Inflammatory macrophage treated with lipopolysaccharide for 4 hours (primary cell): ENCODE data around the gene CPNE9.

Experiments
- DNase-seq: peaks from one replicate; pipeline ENCODE4 v3.0.0-alpha.2; 2020

Gene CPNE9

GRCh38 chr3:9717563-9717962 lies 13.9 kb downstream of the CPNE9 start:
- DNase-seq, result no peak

GRCh38 chr3:9718118-9718517 lies 14.5 kb downstream of the CPNE9 start:
- no peak for DNase-seq

GRCh38 chr3:9721015-9721699 lies 17.5 kb downstream of the CPNE9 start:
- DNase-seq, result no peak

- peak; percentile 28 for DNase-seq
Measured at GRCh38 chr3:9721700-9722060, 18.0 kb downstream of the CPNE9 start.

GRCh38 chr3:9725775-9726515 lies 22.3 kb downstream of the CPNE9 start:
- peak; percentile 30 for DNase-seq

- peak; percentile 47 for DNase-seq
Measured at GRCh38 chr3:9727041-9727595, 23.5 kb downstream of the CPNE9 start.

- DNase-seq, result peak; percentile 59
Measured at GRCh38 chr3:9727743-9728142, 24.1 kb downstream of the CPNE9 start.

- no peak for DNase-seq
Measured at GRCh38 chr3:9729419-9729818, 25.8 kb downstream of the CPNE9 start.

- DNase-seq, result peak; percentile 59
Measured at GRCh38 chr3:9730657-9731205, 27.1 kb downstream of the CPNE9 start.

GRCh38 chr3:9731206-9732079 lies 27.8 kb downstream of the CPNE9 start, which contains the start of gene BRPF1:
Gene BRPF1 (plus strand): TSS chr3:9731735. CDS start chr3:9734141, 2,406 bp downstream.
- peak; percentile 99 for DNase-seq

GRCh38 chr3:9732080-9732739 lies 28.6 kb downstream of the CPNE9 start:
- peak; percentile 67 for DNase-seq

GRCh38 chr3:9732740-9733115 lies 29.1 kb downstream of the CPNE9 start:
- DNase-seq, result no peak

GRCh38 chr3:9736831-9737230 lies 33.2 kb downstream of the CPNE9 start:
- no peak for DNase-seq

- no peak for DNase-seq
Measured at GRCh38 chr3:9739181-9739580, 35.5 kb downstream of the CPNE9 start.

GRCh38 chr3:9742560-9742959 lies 38.9 kb downstream of the CPNE9 start:
- DNase-seq, result no peak

GRCh38 chr3:9743548-9743947 lies 39.9 kb downstream of the CPNE9 start:
- DNase-seq, result no peak

- no peak for DNase-seq
Measured at GRCh38 chr3:9744162-9744561, 40.5 kb downstream of the CPNE9 start.

- no peak for DNase-seq
Measured at GRCh38 chr3:9745521-9745920, 41.9 kb downstream of the CPNE9 start.

- DNase-seq, result no peak
Measured at GRCh38 chr3:9746330-9746729, 42.7 kb downstream of the CPNE9 start.

- peak; percentile 36 for DNase-seq
Measured at GRCh38 chr3:9747267-9747666, 43.6 kb downstream of the CPNE9 start.

GRCh38 chr3:9748031-9748430 lies 44.4 kb downstream of the CPNE9 start:
- DNase-seq, result no peak

- DNase-seq, result no peak
Measured at GRCh38 chr3:9749296-9749644, 45.6 kb downstream of the CPNE9 start.
